GM18870 (cell line): ENCODE data around the gene WDR59.

Source experiments
- ATAC-seq: cut with Tn5 transposase; IDR thresholded peaks from one replicate; pipeline ENCODE4 v1.9.1; 2021; ENCODE audit warnings: moderate library complexity; ENCODE audit not compliant: unreplicated experiment

Gene WDR59

GRCh38 chr16:74984194-74984528 is 762 bp downstream of the WDR59 start:
- no peak for ATAC-seq

- no peak for ATAC-seq
These were observed 2.7 kb downstream of the WDR59 start for GRCh38 chr16:74982256-74982655.

GRCh38 chr16:74975591-74975990 is 9.3 kb downstream of the WDR59 start:
- no peak for ATAC-seq

- no peak for ATAC-seq
These were observed 11.6 kb downstream of the WDR59 start for GRCh38 chr16:74973304-74973703.

GRCh38 chr16:74954763-74955162 is 30.2 kb downstream of the WDR59 start:
- ATAC-seq: no peak

GRCh38 chr16:74951681-74952080 is 33.2 kb downstream of the WDR59 start:
- no peak for ATAC-seq

- no peak for ATAC-seq
These were observed 33.7 kb downstream of the WDR59 start for GRCh38 chr16:74951206-74951605.

- ATAC-seq: no peak
These were observed 34.4 kb downstream of the WDR59 start for GRCh38 chr16:74950511-74950910.

- ATAC-seq: no peak
These were observed 35.6 kb downstream of the WDR59 start for GRCh38 chr16:74949309-74949708.

GRCh38 chr16:74944466-74944865 is 40.5 kb downstream of the WDR59 start:
- no peak for ATAC-seq

GRCh38 chr16:74942977-74943918 is 41.7 kb downstream of the WDR59 start:
- ATAC-seq: no peak

GRCh38 chr16:74942566-74942965 is 42.4 kb downstream of the WDR59 start:
- no peak for ATAC-seq

GRCh38 chr16:74939688-74940087 is 45.2 kb downstream of the WDR59 start:
- ATAC-seq: no peak

GRCh38 chr16:74936902-74937560 is 47.9 kb downstream of the WDR59 start:
- ATAC-seq: peak; percentile 89

- no peak for ATAC-seq
These were observed 53.5 kb downstream of the WDR59 start for GRCh38 chr16:74931445-74931844.

GRCh38 chr16:74929636-74930035 is 55.3 kb downstream of the WDR59 start:
- ATAC-seq: no peak

GRCh38 chr16:74926805-74927204 is 58.1 kb downstream of the WDR59 start:
- ATAC-seq: no peak

- no peak for ATAC-seq
These were observed 61.0 kb downstream of the WDR59 start for GRCh38 chr16:74923766-74924460.

GRCh38 chr16:74922150-74923138 is 62.5 kb downstream of the WDR59 start:
- no peak for ATAC-seq

- no peak for ATAC-seq
These were observed 63.9 kb downstream of the WDR59 start for GRCh38 chr16:74921051-74921450.

- no peak for ATAC-seq
These were observed 75.3 kb downstream of the WDR59 start for GRCh38 chr16:74909665-74910064.
